OCI-LY3 (cell line): ENCODE results near the gene LRP6.

Source experiments
- CTCF ChIP-seq: fragments of 200-600, 300-600 bp; sonication (generic); IDR thresholded peaks from 2 replicates; pipeline ENCODE4 v1.5.1; 2014; ENCODE audit warnings: antibody characterized with exemption, low read length, low read depth
- EZH2phosphoT487 ChIP-seq: fragments of 200-600 bp; shearing (Covaris generic); IDR thresholded peaks from 2 replicates; pipeline ENCODE4 v1.6.1; 2018; ENCODE audit warnings: antibody characterized with exemption, mixed run types, low read depth

- TF ChIP-seq CTCF, result no peak
- TF ChIP-seq EZH2phosphoT487, result no peak
Observed at GRCh38 chr12:12123036-12123604, 143.7 kb downstream of the LRP6 start.
